Type B pancreatic cell (in vitro differentiated cells): ENCODE data around the gene TSHZ2. TPM values are rescaled to one million over a fixed set of nuclear protein-coding genes. Genes with fewer than 3 reads are reported as not detected.

ENCODE experiments used
- DNase-seq: peaks from one replicate; pipeline ENCODE4 v3.0.0; 2021; ENCODE audit warnings: mixed read lengths; ENCODE audit not compliant: unreplicated experiment; ENCODE audit errors: extremely low spot score
- H3K27ac Mint-ChIP-seq: 2 replicates; pipeline ENCODE4 v1.8.0; 2021; ENCODE audit warnings: mild to moderate bottlenecking, mixed read lengths
- H3K27me3 Mint-ChIP-seq: 2 replicates; pipeline ENCODE4 v1.8.0; 2021; ENCODE audit warnings: mixed read lengths
- H3K36me3 Mint-ChIP-seq: 2 replicates; pipeline ENCODE4 v1.8.0; 2021; ENCODE audit warnings: mixed read lengths
- H3K4me1 Mint-ChIP-seq: one replicate; pipeline ENCODE4 v1.8.0; 2021; ENCODE audit warnings: mixed read lengths; ENCODE audit not compliant: unreplicated experiment
- H3K4me3 Mint-ChIP-seq: 2 replicates; pipeline ENCODE4 v1.8.0; 2021; ENCODE audit warnings: mild to moderate bottlenecking, mixed read lengths
- H3K9me3 Mint-ChIP-seq: 2 replicates; pipeline ENCODE4 v1.8.0; 2021; ENCODE audit warnings: mixed read lengths
- total RNA-seq: library from RNA; stranded (reverse); gene quantifications from 2 replicates; pipeline ENCODE4 v1.2.1, GENCODE V29; 2021; ENCODE audit warnings: low replicate concordance
- TF ChIP-seq, protein P1 (sequence below): fragments of 200-600 bp; sonication (generic); conservative IDR thresholded peaks from 2 replicates; pipeline ENCODE4 v1.5.0; 2021; ENCODE audit warnings: antibody characterized with exemption, mild to moderate bottlenecking

The TSHZ2 gene
- total RNA-seq, 1 donor from 2014 or later: 45.5 TPM

DNA sequence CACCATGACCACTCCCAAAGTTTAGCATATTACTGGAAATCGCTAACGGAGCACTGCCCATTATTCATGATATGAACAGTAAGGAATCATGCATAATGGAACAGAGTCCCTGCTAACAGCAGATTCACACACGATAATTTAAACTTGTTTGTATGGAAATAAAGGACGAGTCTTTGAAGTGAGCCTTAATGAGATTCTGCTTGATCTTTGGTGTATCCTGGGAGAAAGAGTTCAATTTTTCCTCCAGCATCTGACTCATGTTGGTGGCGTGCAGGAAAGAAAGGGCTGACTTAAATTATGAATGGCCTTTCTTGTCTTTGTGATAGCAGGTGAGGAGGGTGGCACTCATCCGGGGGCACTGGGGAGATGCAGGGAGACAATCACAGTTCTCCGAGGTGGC lies 426.9 kb downstream of the TSHZ2 start:
- Mint-ChIP-seq H3K9me3 (peaks cover 5% of the 10 kb centered on the region), H3K27ac (no peak overlapping the region), H3K4me1 (peaks cover 10% of the 10 kb centered on the region), H3K4me3 (no peak overlapping the region), H3K27me3 (no peaks in the 10 kb centered on the region), H3K36me3 (peaks cover 4% of the 10 kb centered on the region)
- DNase-seq: no peak
- TF ChIP-seq, protein P1, sequence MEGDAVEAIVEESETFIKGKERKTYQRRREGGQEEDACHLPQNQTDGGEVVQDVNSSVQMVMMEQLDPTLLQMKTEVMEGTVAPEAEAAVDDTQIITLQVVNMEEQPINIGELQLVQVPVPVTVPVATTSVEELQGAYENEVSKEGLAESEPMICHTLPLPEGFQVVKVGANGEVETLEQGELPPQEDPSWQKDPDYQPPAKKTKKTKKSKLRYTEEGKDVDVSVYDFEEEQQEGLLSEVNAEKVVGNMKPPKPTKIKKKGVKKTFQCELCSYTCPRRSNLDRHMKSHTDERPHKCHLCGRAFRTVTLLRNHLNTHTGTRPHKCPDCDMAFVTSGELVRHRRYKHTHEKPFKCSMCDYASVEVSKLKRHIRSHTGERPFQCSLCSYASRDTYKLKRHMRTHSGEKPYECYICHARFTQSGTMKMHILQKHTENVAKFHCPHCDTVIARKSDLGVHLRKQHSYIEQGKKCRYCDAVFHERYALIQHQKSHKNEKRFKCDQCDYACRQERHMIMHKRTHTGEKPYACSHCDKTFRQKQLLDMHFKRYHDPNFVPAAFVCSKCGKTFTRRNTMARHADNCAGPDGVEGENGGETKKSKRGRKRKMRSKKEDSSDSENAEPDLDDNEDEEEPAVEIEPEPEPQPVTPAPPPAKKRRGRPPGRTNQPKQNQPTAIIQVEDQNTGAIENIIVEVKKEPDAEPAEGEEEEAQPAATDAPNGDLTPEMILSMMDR: no peak

DNA sequence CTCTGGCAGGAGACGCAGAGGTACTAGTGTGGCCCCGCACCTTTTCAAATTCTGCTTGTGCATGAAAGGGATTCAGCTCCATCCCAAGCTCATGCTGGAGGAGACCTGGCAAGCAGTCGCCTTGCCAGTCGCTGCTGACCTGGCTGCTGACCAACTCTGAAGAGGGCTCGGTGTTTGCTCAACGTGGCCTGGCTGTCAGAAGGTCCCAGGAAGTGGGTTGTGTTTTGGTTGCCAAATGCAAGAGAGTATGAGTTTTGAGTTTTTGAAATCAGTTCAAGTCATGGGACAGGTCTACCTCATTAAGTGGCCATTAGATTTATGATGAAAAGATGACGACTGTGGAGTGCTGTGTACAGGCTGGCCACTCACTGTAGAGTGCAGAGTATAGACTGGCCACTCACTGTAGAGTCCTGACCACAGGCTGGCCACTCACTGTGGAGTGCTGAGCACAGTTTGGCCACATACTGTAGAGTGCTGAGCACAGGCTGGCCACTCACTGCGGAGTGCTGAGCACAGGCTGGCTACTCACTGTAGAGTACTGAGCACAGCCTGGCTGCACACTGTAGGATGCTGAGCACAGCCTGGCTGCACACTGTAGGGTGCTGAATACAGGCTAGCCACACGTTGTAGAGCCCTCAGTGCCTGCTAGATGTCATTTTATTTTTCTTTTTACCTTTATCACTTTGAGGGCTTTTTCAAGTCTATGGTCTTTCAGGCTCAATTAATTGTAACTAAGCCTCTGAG lies 427.6 kb downstream of the TSHZ2 start:
- H3K27ac Mint-ChIP-seq: no peak overlapping the region
- peaks cover 4% of the 10 kb centered on the region for H3K36me3 Mint-ChIP-seq
- no peak overlapping the region for H3K4me3 Mint-ChIP-seq
- H3K4me1 Mint-ChIP-seq: peaks cover 9% of the 10 kb centered on the region
- peaks cover 5% of the 10 kb centered on the region for H3K9me3 Mint-ChIP-seq
- no peak for DNase-seq
- H3K27me3 Mint-ChIP-seq: no peaks in the 10 kb centered on the region
- TF ChIP-seq, protein P1: no peak

DNA sequence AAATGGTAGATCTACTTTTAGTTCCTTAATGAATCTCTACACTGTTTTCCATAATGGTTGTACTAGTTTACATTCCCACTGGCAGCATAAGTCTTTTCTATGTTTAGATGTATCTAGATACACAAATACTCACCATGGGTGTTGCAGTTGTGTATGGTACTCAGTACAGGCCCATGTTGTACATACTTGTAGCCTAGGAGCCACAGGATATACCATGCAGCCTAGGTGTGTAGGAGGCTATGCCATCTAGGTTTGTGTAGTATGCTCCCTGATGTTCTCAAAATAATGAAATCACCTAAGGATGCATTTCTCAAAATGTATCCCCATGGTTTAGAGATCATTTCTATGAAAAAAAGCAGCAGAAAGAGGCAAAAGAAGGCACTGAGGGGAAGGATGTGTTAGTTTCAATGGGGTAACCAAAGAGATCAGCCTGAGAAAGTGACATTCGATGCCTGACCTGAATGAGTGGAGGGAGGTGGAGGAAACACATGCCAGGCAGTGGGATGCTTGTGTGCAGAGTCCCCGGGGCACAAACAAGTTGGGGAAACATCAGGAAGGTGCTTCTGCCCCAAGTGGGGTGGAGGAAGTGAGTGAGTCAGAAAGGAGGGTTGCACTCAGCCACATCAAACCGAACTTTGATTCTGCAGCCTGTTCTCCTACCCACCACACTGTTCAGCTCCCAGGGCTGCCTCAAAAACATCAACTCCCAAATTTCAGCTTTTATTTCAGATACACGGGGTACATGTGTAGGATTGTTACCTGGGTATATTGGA lies 430.3 kb downstream of the TSHZ2 start:
- Mint-ChIP-seq H3K4me3 (no peak overlapping the region), H3K27me3 (no peaks in the 10 kb centered on the region), H3K4me1 (peaks cover 9% of the 10 kb centered on the region), H3K36me3 (peaks cover 11% of the 10 kb centered on the region), H3K27ac (no peak overlapping the region), H3K9me3 (peaks cover 5% of the 10 kb centered on the region)
- TF ChIP-seq, protein P1: no peak
- DNase-seq: no peak

DNA sequence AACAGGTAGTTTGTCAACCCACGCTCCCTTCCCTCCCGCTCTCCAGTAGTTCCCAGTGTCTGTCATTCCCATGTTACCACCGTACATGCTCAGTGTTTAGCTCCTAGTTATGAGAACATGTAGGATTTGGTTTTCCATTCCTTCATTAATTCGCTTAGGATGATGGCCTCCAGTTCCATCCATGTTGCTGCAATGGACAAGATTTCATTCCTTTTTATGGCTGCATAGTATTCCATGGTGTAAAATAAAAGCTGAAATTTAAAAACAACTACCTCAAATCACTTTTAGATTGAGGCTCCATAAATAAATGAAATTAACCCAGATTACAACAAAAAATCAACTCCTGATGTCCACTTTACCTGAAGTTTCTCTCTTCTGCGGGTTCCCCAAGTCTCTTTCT lies 430.9 kb downstream of the TSHZ2 start:
- DNase-seq: no peak
- no peak overlapping the region for H3K4me3 Mint-ChIP-seq
- TF ChIP-seq, protein P1: no peak
- H3K36me3 Mint-ChIP-seq: peaks cover 11% of the 10 kb centered on the region
- H3K27me3 Mint-ChIP-seq: no peaks in the 10 kb centered on the region
- H3K9me3 Mint-ChIP-seq: peaks cover 5% of the 10 kb centered on the region
- H3K4me1 Mint-ChIP-seq: peaks cover 12% of the 10 kb centered on the region
- H3K27ac Mint-ChIP-seq: no peak overlapping the region

DNA sequence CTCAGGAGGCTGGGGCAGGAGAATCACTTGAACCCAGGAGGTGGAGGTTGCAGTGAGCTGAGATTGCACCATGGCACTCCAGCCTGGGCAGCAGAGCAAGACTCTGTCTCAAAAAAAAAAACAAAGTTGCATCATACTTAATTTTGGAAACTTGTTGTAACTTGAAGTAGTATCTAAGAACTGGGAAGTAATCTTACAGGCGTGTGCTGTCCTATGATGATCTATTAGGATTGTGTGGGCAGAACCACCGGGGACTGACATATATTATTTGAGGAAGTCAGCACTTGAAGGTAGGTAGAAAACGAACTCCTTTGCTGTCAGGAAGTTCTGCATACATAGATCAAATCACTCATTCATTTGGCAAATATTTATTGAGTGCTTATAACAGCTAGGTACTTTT lies 433.0 kb downstream of the TSHZ2 start:
- Mint-ChIP-seq H3K27me3 (no peaks in the 10 kb centered on the region), H3K4me1 (peaks cover 24% of the 10 kb centered on the region), H3K9me3 (peaks cover 5% of the 10 kb centered on the region), H3K4me3 (no peak overlapping the region), H3K27ac (no peak overlapping the region), H3K36me3 (peaks cover 11% of the 10 kb centered on the region)
- TF ChIP-seq, protein P1: no peak
- no peak for DNase-seq
